WTC11 (cell line): Measurements from ENCODE around the gene ASTN2.

Experiments used
- CTCF ChIP-seq: fragments of 200-600 bp; IDR thresholded peaks from 2 replicates; pipeline ENCODE4 v1.8.0; 2022; ENCODE audit warnings: antibody characterized with exemption
- IRF2 ChIP-seq: sonication (generic); formaldehyde crosslinking; IDR thresholded peaks from 2 replicates; pipeline ENCODE4 v1.8.0; 2022; ENCODE audit warnings: low read depth, missing genetic modification reagents, borderline replicate concordance
- JUN ChIP-seq: sonication (generic); formaldehyde crosslinking; IDR thresholded peaks from 2 replicates; pipeline ENCODE4 v1.8.0; 2023; ENCODE audit warnings: mild to moderate bottlenecking, missing genetic modification reagents
- USF2 ChIP-seq: sonication (generic); formaldehyde crosslinking; IDR thresholded peaks from 2 replicates; pipeline ENCODE4 v1.8.1; 2023; ENCODE audit warnings: mild to moderate bottlenecking, missing genetic modification reagents, moderate library complexity
- ZMAT4 ChIP-seq: fragments of 250-450 bp; sonication (Bioruptor Pico); IDR thresholded peaks from 2 replicates; pipeline ENCODE4 v1.9.0; 2021; ENCODE audit warnings: mild to moderate bottlenecking
- ZNF232 ChIP-seq: sonication (generic); formaldehyde crosslinking; IDR thresholded peaks from 2 replicates; pipeline ENCODE4 v1.8.0; 2022; ENCODE audit warnings: mild to moderate bottlenecking, missing genetic modification reagents
- ZNF512 ChIP-seq: sonication (generic); formaldehyde crosslinking; IDR thresholded peaks from 2 replicates; pipeline ENCODE4 v1.8.1; 2022; ENCODE audit warnings: missing genetic modification reagents, borderline replicate concordance

GRCh38 chr9:116404228-116404627, 1010.6 kb downstream of the ASTN2 start:
- no peak for TF ChIP-seq ZMAT4 (CRISPR knock-in tag)
- TF ChIP-seq CTCF = no peak
- TF ChIP-seq JUN = no peak
- TF ChIP-seq USF2 (CRISPR knock-in tag) = no peak
- no peak for TF ChIP-seq ZNF512 (CRISPR knock-in tag)
- TF ChIP-seq ZNF232 (CRISPR knock-in tag) = no peak
- no peak for TF ChIP-seq IRF2
